ENCODE results near the gene TCF25.

Gene TCF25

DNA sequence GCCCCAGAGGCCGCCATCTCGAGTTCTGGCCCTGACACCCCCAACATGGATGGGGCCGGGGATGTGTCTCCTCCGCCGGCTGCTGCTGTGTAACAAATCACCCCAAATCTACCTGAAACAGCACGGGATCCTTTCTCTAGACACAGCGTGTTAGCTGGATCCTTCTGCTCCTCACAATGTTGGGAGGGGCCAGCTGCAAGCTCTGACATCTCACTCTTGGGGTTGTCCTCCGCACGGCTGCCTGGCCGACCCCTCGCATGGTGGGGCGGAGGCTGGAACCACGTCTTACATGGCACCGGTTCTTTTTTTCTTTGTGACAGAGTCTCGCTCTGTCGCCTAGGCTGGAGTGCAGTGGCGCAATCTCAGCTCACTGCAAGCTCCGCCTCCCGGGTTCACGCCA lies 63.6 kb downstream of the TCF25 start:
- DNase-seq (ENCODE audit: low read depth in 2 of 2), result no peak

GRCh38 chr16:89938175-89938885 lies 64.9 kb downstream of the TCF25 start:
- DNase-seq (ENCODE audit: low read depth in 2 of 2), result no peak

DNA sequence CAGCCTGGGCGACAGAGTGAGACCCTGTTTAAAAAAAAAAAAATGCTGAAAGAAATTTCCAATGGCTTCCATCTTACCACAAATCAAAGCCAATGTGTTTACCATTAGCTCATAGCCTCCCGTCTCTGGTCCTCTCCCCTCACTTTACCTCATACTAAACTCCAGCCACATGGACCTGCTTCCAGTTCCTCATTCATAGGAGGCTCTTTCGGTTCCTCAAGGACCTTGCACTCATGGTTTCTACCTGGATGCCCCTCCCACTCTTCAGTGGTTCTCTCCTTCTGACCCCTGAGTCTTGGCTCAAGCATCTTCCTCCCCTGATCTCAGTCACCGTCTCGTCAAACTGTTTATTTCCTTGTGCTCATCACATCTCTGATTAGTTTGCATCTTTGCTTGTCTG lies 71.4 kb downstream of the TCF25 start:
- DNase-seq (ENCODE audit: low read depth in 2 of 2), result no peak

- no peak for DNase-seq (ENCODE audit: low read depth in 2 of 2)
Observed at GRCh38 chr16:89945654-89946053, 72.3 kb downstream of the TCF25 start.

GRCh38 chr16:89946515-89946914 lies 73.1 kb downstream of the TCF25 start:
- DNase-seq (ENCODE audit: low read depth in 2 of 2), result no peak

- no peak for DNase-seq (ENCODE audit: low read depth in 2 of 2)
Observed at GRCh38 chr16:89949121-89949742, 75.8 kb downstream of the TCF25 start.

DNA sequence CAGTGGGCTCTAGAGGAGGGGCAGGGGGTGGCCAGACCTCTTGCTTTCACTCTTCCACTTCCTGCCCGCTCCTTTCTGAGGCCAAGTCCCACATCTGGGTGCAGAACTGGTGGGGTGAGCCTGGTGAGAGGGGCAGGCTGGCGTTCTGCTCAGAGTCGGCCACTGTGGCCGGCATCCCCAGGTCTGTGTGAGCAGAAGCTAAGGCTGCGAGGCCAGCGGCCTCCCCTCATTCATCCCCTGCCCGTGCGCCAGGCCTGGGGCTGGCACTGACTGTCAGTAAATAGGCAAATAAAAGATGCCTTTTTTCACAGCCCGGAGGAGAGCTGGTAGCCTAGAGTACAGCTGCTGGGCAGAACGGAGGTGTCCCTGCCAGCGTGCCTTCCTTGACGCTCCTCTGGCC lies 76.4 kb downstream of the TCF25 start:
- no peak for DNase-seq (ENCODE audit: low read depth in 2 of 2)

- no peak for DNase-seq (ENCODE audit: low read depth in 2 of 2)
Observed at GRCh38 chr16:89951509-89951908, 78.1 kb downstream of the TCF25 start.

DNA sequence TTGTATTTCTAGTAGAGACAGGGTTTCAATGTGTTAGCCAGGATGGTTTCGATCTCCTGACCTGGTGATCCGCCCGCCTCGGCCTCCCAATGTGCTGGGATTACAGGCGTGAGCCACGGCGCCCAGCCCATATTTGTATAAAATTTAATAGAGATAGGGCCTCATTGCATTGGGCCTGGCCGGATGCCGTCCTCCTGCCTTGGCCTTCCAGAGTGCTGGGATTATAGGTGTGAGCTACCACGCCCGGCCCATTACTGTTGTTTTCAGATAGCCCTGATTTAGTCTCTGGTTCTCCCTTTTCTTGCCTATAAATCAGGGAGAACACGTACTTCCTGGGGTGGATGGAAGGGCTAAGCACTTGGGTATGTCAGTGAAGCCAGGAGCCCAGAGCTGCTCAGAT lies 78.7 kb downstream of the TCF25 start:
- DNase-seq (ENCODE audit: low read depth in 2 of 2), result no peak

DNA sequence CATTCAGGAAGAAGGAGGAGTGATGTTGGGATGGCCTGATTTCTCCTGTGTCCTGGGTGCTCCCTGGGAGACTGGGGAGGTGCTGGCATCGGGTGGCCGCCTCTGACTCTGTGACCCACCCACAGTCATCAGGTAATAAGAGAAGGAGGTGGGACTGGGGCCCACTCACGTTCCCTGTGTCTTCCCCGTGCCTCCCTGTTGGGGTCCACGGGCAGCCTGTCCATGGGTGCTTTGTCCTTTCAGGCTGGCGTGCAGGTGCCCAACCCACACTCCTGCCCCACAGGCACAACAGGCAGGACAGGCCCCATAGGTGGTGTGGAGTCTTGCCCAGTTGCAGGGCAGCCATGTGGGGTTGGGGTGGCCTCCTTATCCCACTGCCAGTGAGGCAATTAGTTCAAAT lies 79.2 kb downstream of the TCF25 start:
- DNase-seq (ENCODE audit: low read depth in 2 of 2), result no peak

- DNase-seq (ENCODE audit: low read depth in 2 of 2), result no peak
Observed at GRCh38 chr16:89953671-89954406, 80.4 kb downstream of the TCF25 start.

DNA sequence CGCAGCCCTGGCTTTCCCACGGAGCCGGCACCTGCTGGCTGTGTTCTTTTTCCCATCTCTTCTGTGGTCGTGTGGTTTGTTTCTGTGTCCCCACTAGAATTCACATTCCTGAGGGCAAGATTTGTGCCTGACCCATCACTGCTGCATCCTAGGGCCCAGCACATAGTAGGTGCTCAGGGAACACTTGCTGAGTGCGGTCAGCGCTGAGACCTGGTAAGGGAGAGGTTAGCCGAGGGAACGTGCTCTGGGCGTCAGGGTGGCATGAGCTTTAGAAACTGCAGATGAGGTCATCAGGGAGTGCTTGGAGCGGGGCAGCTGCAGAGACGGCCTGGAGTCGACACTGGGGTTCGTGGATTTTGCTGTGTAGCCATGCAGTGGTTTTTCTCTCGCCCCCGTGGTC lies 81.1 kb downstream of the TCF25 start:
- DNase-seq (ENCODE audit: low read depth in 2 of 2), result no peak

GRCh38 chr16:89955001-89955685 lies 81.8 kb downstream of the TCF25 start:
- DNase-seq (ENCODE audit: low read depth in 2 of 2), result no peak

DNA sequence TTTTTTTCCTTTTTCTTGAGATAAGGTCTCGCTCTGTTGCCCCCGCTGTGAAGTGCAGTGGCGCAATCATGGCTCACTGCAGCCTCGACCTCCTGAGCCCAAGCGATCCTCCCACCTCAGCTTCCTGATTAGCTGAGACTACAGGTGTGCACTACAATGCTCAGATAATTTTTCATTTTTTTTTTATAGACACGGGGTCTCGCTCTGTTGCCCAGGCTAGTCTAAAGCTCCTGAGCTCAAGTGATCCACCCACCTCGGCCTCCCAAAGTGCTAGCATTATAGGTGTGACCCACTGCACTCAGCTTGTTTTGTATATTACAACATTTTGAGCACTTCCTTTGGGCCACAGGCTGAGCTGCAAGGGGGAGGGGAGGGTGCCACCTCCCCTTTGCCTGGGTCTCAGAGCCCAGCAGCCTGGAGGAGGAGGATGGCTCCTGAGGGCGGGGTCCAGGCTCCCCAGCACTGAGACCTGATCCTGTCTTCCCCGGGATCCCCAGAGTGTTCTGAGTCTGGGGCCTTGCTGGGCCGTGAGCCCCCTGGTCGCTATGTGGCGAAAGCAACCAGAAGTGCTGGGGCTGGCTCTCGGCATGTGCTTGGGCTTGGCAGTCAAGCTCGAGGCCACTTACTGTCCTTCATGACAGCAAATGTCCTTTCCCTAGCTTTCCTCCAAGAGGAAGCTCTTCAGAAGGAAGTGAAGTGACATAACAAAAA lies 83.3 kb downstream of the TCF25 start:
- DNase-seq (ENCODE audit: low read depth in 2 of 2), result no peak

DNA sequence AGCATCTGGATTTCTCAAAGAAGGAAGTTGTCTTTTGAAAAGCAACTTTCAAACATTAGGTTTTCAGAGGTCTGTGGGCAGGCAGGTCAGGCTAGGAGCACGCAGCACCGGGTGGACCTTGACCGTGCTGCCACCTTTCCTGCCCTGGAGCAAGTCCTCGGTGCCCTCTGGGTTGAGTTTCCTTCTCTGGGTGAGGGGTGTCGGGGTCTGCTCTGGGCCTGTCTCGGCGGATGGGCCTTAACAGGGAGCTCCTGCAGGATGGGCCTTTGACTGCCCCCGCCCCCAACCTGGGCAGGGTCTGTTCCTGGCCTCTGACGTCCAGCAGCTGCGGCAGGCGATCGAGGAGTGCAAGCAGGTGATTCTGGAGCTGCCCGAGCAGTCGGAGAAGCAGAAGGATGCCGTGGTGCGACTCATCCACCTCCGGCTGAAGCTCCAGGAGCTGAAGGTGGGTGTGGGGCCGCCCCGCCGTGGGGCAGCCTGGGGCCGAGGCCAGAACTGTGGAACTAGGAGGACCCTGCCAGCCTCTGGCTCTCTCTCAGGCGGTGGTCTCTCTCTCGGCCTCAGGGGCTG lies 83.9 kb downstream of the TCF25 start:
- no peak for DNase-seq (ENCODE audit: low read depth in 2 of 2)

DNA sequence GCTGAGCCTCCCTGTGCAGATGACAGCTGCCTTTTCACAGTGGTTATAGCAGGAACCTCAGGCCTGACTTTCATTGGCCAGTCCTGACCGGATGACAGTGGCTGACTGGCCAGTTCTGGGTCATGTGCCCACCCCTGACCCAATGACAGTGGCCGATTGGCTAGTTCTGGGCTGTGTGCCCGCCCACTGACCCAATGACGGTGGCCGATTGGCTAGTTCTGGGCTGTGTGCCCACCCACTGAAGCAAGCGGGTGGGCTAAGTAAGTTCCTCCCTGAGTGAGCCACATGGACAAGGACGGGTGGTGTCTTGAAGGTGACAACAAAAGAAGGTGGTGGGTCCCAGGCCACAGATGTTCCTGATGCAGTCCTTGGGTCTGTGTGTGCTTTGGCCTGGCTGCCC lies 84.7 kb downstream of the TCF25 start:
- no peak for DNase-seq (ENCODE audit: low read depth in 2 of 2)

DNA sequence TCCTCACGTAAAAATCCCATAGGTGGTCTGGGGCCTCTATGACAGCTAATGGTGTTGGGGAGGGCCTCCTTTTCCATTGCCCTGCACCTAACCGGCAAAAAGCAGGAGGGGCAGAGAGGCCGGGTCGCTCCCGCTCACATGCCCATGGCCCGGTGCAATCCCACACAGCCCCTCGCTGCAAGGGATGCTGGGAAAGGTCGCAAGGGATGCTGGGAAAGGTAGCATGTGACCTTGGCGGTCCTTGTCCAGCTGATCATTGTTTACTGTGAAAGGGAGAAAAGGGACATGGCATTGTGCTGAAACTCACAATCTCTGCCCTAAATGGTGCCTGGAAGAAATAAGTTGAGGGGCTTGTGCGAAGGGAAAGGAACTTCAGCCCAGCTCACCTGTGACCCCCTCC lies 85.2 kb downstream of the TCF25 start:
- DNase-seq (ENCODE audit: low read depth in 2 of 2), result no peak

GRCh38 chr16:89960966-89961365 lies 87.6 kb downstream of the TCF25 start:
- DNase-seq (ENCODE audit: low read depth in 2 of 2), result no peak
